NCI-H1105 treated with DMSO at 0.1 percent for 48 hours (cell line): ENCODE measurements around the gene C19orf44.
"Not testable (repeated sequence)": the region's sequence is repeated elsewhere in the genome, so short reads cannot be mapped to it uniquely, and the experiment has no call there.

Experiments used
- DNase-seq: peaks from one replicate; lab custom pipeline; 2025; lab: John Stamatoyannopoulos, UW

The C19orf44 gene

DNA sequence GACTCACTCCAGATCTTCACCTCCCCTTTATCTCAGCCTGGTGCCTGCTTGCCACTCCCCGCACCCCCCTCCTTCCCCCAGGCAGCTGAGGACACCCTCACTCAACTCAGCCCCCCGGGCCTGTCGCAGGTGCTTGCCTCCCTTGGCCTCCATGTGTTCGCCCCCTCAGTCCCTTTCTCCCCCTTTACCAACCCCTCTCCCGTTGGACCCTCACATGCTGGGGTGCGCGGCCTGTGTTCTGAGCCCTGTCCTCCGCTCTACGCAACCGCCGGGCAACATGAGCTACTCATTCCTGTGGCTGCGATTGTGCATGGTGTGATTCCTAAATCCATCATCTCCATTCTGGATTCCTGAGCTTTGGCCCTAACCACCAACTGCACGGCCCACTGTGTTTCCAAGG is 40.9 kb downstream of the C19orf44 start:
- DNase-seq = no peak

DNA sequence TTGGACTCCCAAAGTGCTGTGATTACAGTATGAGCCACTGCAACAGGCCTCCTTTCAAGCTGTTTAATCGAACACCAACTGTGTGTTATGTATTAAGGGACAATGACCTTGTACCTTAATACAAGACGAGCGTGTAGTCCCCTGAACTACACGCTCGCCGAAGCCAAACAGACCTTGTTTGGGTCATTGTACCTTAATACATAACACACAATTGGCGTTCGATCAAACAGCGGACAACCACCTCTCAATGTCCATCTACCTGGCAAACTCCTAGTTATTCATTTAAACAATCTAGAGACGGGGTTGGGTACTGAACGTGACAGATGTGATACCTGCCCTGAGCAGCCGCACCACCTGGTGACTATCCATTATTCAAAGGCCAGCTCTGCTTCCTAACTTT is 44.8 kb downstream of the C19orf44 start:
- DNase-seq = no peak

DNA sequence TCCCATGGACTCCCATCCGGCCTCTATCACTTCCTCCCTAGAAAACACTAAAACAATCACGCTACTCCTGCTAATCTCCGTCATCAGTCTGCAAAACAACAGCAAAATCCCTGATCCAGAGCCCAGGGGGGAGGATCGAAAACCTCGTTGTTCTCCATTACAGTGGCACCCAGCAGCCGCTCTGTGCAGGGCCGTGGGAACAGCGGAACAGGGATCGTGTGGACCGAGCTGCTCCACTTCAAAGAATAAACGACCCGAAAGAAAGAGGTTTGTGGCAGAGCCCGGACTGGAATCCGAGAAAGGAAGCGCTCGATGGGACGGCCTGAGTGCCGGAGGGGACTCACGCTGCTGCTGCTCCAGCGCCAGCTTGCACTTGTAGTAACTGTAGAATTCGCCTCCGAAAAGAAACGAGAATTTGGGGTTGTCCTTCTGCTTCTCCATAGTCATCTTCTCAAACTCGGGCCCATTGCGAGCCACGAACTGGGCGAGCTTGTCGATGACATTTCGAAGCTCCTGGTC is 45.4 kb downstream of the C19orf44 start:
- no peak for DNase-seq

DNA sequence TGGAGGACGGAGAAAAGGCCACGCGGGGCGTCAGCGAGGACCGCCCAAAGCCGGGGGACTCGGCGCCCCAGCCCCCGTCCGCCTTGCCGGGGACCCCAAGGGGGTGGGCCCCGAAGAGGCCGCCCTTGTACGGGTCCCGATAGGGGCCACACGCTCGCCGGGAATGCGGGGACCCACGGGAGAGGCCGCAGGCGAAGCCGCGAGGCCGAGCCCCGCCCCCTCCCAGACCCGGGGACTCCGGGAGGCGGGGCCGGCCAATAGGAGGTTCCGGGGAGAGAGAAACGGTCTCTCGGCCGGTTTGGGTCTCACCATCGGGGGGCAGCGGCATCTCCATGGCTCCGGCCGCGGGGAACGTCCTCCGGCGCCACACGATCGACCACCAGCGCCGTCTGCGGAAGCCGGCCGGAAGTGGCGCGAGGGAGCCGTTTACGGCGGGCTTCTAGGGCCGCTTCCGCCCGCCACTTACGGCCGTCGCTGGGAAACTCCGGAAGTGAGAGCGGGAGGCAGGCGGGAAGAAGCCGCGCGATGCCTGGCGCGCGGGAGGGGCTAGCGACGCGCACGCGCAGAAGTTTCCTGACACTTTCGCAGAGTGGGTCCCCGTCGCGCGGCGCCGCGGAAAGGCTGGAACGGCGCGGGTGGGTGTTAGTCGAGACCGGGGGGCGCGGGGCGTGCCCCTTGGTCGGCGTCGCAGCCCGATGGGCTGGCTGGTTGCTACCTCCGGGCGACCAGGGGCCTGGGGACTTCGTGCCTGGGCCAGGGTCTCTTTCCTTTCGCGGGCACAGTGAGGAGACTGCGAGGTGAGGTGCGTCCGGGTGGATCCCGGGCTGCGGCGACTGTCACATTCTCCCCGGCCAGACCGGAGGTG is 46.1 kb downstream of the C19orf44 start, which contains the start of gene CHERP:
Gene CHERP, minus strand, starts transcription at position 393 of the 865 bp plus-strand sequence. Its CDS starts 59 bp downstream, at position 334.
- peak; percentile 93 for DNase-seq

DNA sequence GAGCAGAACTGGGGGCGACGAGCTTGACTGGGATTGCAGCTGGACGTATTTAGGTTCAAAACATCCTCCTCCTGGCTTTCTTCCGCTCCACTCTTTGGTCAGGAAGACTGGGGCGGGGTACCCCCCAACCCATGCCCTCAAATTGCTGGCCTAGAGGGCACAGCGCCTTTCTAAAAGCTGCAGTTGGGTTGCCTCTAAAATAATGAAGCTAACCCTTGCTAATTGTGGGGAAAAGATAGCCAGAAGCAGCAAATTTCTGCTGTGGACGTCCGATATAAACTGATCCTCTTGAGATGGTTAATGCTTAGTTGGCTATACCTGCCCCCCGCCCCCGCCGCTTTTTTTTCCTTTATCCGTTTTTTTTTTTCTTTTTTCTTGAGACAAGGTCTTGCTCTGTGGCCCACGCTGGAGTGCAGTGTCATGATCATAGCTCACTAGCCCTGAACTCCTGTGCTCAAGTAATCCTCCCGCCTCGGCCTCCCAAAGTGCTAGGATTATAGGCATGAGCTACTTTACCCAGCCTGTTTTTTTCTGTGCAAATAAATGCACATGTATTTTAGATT is 46.8 kb downstream of the C19orf44 start:
- DNase-seq = no peak

DNA sequence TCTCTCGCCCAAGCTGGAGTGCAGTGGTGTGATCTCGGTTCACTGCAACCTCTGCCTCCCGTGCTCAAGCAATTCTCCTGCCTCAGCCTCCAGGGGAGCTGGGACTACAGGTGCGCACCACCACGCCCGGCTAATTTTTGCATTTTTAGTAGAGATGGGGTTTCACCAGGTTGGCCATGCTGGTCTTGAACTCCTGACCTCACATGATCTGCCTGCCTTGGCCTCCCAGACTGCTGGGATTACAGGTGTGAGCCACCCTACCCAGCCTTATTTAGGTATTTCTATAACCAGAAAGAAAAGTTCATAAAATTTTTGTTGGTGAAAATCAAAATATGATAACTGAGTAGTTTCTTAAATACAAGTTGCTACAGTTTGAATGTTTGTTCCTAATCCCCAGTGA is 47.5 kb downstream of the C19orf44 start:
- DNase-seq = not testable (repeated sequence)

DNA sequence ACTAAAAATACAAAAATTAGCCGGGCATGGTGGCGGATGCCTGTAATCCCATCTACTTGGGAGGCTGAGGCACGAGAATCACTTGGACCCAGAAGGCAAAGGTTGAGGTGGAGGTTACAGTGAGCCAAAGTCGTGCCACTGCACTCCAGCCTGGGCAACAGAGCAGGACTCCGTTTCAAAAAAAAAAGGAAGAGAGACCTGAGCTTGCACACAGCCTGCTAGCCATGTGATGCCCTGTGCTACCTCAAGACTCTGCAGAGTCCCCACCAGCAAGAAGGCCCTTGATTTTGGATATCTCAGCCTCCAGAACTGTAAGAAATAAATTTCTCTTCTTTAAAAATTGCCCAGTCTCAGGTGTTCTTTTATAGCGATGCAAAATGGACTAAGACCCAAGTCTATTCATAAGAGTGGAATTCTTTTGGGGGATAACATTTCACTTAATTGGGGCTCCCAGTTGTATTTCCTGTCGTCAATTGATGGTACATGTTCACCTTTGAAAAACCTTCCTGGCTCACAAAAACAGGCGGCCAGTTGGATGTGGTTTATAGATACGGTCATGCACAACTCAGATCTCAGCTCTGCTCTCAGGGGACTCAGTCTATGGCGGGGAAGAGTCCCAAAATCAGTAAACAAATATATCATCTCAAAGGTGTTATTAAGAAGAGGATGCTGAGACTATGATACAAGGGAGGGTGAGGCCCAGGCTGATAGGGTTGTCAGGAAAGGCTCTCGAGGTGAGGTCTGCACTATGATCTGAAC is 48.5 kb downstream of the C19orf44 start:
- no peak for DNase-seq

DNA sequence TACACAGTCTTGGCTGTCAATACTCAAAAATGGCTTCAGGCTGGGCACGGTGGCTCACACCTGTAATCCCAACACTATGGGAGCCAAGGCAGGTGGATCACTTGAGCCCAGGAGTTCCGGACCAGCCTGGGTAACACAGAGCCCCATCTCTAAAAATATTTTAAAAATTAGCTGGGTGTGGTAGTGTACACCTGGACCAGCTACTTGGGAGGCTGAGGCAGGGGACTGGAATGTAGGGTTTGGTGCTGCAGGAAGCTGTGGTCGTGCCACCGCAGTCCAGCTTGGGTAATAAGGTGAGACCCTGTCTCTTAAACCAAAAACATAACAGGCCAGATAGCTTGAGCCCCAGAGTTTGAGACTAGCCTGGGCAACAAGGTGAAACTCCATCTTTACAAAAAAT is 52.8 kb downstream of the C19orf44 start:
- no peak for DNase-seq

DNA sequence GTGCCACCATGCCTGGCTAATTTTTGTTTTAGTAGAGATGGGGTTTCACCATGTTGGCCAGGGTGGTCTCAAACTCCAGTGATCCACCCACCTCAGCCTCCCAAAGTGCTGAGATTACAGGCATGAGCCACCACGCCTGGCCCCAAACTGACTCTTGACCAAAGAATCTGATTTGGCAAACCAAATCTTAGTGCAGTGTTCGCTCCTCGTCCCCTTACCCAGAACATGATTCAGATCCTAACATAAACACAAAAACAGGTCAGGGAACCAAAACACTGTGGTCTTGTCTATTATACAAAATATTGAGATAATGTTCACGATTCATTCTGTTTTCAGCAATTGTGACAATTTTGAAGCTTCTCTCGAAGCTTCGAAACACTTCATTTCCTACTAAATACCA is 55.7 kb downstream of the C19orf44 start:
- DNase-seq = not testable (repeated sequence)

DNA sequence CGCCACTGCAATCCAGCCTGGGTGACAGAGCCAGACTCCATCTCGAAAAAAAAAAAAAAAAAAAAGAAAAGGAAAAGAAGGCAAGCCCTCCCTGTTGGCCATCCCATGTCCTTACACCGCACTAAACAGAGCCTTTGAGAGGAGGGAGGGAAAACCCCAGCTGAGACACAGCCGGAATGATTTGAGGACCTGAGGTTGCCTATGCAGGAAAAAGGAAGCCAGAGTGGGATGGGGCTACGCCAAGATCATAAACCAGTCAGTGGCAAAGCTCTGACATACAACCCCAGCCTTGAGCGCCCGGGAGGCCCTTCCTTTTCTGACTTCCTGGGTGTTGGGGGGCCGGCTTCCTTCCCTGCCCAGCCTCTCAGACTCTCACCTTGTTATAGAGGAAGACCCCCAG is 58.6 kb downstream of the C19orf44 start:
- DNase-seq = no peak

DNA sequence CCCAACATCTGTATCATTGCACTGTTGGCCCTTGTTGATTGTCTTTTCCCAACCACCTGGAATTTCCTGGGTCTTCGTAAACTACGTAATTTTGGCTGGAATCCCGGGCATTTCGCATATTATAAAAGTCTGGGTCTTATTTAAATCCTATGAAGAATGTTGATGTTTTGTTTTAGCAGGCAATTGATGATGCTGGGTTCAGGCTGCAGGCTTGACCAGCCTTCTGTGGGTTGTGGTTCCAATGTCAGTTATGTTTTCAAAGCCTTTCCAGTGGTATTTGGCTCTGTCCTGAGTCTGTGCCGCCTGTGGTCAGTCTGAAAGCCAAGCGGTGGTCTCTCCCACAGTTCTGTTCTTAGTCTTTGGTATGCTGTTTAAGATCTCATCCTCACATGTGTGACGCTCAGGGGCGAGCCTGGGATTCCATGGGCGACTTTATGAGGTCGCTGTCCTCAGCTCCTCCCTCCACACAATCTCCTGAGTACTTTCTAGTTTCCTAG is 63.6 kb downstream of the C19orf44 start:
- no peak for DNase-seq

DNA sequence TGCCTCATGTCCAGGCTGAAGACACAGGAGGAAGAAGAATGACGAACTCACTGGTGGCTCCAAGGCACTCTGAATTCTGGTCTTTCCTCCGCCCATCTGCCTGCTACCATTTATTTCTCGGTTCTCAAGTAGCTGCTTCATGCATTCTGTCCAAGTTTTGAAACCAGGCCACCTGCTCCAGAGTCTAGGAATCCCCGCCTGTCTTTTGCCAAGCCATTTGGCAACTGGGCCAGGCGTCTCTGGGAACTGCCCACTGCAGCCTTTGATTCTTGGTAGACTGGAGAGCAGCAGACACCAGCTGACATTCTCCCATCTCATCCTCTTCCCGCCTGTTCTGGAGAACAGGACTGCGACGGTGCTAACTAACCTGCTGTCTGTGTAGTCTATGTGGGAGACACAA is 65.2 kb downstream of the C19orf44 start:
- DNase-seq = no peak

DNA sequence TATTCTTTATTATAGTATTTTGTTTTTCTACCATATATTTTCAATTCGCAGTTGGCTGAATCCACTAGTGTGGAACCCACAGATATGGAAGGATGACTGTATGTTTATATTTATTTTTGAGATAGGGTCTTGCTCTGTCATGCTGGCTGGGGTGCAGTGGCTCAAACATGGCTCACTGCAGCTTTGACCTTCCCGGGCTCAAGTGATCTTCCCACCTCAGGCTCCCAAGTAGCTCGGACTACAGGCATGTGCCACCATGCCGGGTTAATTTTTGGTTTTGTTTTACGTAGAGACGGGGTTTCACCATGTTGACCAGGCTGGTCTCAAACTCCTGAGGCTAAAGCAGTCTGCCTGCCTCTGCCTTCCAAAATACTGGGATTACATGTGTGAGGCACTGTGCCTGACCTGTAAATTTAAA is 66.4 kb downstream of the C19orf44 start:
- DNase-seq = no peak

DNA sequence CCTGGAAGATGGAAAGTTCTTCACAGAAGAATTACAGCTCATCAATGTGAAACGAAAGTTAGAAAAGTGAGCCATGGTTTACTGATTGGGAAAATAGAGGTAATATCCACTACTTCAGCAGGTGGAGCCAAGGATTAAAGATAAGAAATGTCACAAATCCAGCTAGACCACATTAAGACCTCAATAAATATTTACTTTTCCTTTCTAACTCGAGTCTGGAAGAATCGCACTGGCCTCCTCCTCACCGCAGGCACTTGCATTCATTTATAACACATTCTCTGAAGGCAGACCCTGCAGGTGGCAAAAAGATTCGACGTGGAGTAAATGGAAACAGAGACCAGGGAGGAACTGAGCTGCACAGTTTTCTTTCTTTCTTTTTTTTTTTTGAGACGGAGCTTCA is 68.6 kb downstream of the C19orf44 start:
- DNase-seq = no peak

DNA sequence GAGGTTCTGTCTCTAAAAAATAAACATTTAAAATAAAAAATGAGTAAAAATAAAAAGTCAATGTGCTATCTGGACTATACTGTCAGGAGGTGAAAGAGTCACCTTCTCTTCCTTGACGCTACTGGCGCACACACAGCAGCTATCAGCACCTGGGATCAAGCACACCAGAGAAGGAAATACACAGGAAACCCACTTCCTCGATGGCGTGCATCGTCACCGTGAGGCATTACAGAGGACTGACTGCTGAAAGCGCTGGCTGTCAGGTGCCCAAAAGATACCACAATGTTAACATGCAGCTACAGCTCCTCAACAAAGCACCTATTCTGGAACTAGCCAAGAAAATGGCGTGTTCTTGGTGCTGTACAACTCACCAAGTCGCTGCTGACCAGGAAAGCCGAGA is 70.0 kb downstream of the C19orf44 start:
- DNase-seq = no peak

DNA sequence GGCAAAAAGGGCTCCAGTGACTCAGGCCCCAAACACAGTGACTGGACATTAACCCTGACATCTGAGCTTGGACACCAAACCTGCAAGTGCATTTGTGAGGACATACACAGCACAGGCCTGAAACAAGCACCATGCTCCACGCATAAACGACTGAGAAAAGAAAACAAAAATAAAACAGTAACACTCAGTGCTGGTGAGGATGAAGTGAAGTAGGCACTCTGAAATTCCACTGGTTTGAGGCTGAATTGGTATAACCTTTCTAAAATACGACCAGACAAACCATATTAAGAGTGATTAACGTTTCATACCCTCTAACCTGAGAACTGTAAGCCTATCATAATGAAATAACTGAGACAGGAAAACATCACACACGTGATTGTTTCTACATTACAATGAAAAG is 70.5 kb downstream of the C19orf44 start:
- no peak for DNase-seq

DNA sequence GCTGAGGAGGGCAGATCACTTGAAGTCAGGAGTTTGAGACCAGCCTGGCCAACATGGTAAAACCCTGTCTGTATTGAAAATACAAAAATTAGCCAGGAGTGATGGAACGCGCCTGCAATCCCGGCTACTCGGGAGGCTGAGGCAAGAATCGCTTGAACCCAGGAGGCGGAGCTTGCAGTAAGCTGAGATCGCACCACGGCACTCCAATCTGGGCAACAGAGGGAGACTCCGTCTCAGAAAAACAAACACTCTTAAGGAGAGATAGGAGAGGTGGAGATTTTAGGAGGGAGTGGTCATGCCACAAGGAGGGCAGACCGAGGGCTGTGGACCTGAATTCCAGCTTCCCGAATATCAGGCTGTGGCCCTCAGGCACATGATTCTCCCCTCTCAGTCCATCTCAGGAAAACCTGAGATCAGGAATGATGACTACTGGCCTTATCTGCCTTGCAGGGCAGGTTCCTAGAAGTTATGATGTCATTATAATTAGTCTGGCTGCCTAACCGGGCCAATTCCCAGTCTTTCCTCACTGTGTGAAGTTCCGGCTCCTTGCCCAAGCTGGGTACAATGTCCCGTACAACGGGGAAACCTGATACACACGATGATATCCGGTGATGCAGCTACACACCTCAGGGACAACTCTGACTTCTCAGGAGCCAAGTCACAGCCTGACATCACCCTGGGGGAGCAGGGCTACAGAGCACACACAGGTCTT is 73.6 kb downstream of the C19orf44 start:
- DNase-seq = no peak
